Measurements from ENCODE around the gene ABCA2.

DNA sequence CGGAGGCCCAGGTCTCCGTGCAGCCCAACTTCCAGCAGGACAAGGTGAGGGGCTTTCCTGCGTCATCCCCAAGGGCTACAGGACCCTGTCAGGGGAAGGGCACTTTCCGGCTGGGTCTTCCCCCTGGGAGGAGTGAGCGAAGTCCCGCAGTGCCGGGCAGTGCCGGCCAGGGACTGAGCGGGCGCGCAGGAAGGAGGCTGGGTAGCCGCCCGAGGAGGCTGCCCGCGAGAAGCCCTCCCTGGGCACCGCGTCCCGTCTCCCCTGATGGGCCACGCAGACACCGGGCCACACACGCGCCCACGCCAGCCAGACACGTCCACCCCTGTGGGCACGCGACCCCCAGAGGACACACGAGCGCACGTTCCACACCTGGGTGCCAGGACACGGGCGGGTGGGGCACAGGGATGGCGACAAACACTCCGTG, 50.4 kb downstream of the ABCA2 start:
- TF ChIP-seq POLR2AphosphoS5 (IDR thresholded peaks at IDR 0.05; ENCODE audit: low read depth, low read length) (no peak), TCF7L2 (IDR thresholded peaks at IDR 0.05; ENCODE audit: low read depth, low read length) (no peak), SIN3A (IDR thresholded peaks at IDR 0.05; ENCODE audit: borderline replicate concordance, insufficient read depth, low read depth, low read length) (no peak)
- TF ChIP-seq, protein P1, sequence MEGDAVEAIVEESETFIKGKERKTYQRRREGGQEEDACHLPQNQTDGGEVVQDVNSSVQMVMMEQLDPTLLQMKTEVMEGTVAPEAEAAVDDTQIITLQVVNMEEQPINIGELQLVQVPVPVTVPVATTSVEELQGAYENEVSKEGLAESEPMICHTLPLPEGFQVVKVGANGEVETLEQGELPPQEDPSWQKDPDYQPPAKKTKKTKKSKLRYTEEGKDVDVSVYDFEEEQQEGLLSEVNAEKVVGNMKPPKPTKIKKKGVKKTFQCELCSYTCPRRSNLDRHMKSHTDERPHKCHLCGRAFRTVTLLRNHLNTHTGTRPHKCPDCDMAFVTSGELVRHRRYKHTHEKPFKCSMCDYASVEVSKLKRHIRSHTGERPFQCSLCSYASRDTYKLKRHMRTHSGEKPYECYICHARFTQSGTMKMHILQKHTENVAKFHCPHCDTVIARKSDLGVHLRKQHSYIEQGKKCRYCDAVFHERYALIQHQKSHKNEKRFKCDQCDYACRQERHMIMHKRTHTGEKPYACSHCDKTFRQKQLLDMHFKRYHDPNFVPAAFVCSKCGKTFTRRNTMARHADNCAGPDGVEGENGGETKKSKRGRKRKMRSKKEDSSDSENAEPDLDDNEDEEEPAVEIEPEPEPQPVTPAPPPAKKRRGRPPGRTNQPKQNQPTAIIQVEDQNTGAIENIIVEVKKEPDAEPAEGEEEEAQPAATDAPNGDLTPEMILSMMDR (IDR thresholded peaks at IDR 0.05): no peak
- TF ChIP-seq, protein P2, sequence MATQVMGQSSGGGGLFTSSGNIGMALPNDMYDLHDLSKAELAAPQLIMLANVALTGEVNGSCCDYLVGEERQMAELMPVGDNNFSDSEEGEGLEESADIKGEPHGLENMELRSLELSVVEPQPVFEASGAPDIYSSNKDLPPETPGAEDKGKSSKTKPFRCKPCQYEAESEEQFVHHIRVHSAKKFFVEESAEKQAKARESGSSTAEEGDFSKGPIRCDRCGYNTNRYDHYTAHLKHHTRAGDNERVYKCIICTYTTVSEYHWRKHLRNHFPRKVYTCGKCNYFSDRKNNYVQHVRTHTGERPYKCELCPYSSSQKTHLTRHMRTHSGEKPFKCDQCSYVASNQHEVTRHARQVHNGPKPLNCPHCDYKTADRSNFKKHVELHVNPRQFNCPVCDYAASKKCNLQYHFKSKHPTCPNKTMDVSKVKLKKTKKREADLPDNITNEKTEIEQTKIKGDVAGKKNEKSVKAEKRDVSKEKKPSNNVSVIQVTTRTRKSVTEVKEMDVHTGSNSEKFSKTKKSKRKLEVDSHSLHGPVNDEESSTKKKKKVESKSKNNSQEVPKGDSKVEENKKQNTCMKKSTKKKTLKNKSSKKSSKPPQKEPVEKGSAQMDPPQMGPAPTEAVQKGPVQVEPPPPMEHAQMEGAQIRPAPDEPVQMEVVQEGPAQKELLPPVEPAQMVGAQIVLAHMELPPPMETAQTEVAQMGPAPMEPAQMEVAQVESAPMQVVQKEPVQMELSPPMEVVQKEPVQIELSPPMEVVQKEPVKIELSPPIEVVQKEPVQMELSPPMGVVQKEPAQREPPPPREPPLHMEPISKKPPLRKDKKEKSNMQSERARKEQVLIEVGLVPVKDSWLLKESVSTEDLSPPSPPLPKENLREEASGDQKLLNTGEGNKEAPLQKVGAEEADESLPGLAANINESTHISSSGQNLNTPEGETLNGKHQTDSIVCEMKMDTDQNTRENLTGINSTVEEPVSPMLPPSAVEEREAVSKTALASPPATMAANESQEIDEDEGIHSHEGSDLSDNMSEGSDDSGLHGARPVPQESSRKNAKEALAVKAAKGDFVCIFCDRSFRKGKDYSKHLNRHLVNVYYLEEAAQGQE (IDR thresholded peaks at IDR 0.05; ENCODE audit: insufficient read depth in 1 of 2, low read depth in 2 of 2, low read length in 1 of 2): no peak
